ENCODE measurements around the gene WDR54. TPM values are rescaled to one million over a fixed set of nuclear protein-coding genes. Genes with fewer than 3 reads are reported as not detected.

The WDR54 gene
- total and polyA plus RNA-seq, 2 donors (not counting 3 experiments of a cell fraction or from before 2014, with no cell fraction given) = 21.7 to 46.3 TPM

DNA sequence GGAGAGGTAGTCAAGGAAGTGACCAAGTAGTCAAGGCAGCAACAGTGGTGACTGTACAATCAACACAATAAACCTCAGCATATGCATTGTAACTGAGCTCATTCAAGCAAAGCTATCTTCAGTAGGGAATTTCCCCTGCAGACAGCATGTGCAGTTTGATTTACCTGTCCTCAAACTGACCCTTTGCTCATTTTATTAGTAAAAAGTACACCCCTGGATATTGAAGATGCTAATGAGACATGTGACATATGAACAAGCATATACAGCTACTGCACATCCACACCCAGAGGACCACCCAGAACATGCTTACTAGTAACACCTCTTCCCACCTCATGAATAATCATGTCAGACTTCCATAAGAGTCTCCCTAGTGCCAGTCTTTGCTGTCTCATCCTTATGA, 15.5 kb upstream of the WDR54 start:
- no peaks in the 10 kb centered on the region for H3K36me3 ChIP-seq (ENCODE audit: control insufficient read depth in 2 of 2, extremely low read depth in 1 of 2, insufficient read depth in 2 of 2, low read length in 2 of 2)
- H2AFZ ChIP-seq (ENCODE audit: low read depth, low read length) = no peak overlapping the region
- FAIRE-seq (no peak), DNase-seq (ENCODE audit: low read depth, low spot score) (no peak)
- no TSS peak for BruUV-seq (replicated peaks)
- no peak overlapping the region for H3K27ac ChIP-seq (ENCODE audit: insufficient read depth, low read depth, low read length)
- H4K20me1 ChIP-seq (replicated peaks; ENCODE audit: control insufficient read depth, extremely low read depth, insufficient read depth, low read length) = no peaks in the 10 kb centered on the region
- no peaks in the 10 kb centered on the region for H3K9me1 ChIP-seq (replicated peaks; ENCODE audit: control insufficient read depth, extremely low read depth, insufficient read depth, low read length)
- no peak overlapping the region for H3K9ac ChIP-seq (replicated peaks; ENCODE audit: extremely low read depth, insufficient read depth, low read length)
- ChIA-PET POLR2A (no interaction called here), CTCF (interaction anchor here (1.4 kb wide), 1 partner anchor 73 kb away, joined by 4 read pairs; no protein-coding TSS in a partner anchor)
- no peaks in the 10 kb centered on the region for H3K79me2 ChIP-seq (ENCODE audit: control insufficient read depth, insufficient read depth, low read length)
- H3K9me3 ChIP-seq (replicated peaks; ENCODE audit: control insufficient read depth, insufficient read depth, low read length) = no peaks in the 10 kb centered on the region
- no peak overlapping the region for H3K4me3 ChIP-seq (replicated peaks in 1 of 3; ENCODE audit: insufficient read depth in 1 of 3, low read depth in 1 of 3, low read length in 3 of 3)
- no peaks in the 10 kb centered on the region for H3K4me1 ChIP-seq (ENCODE audit: control insufficient read depth, extremely low read depth, insufficient read depth, low read length)
- intact Hi-C loops (cut with micrococcal nuclease) (no loop called here), dilution Hi-C loops (cut with MboI; ENCODE audit: extremely low pct_ligation_motif_present, low sequenced_read_pairs) (no loop called here)
- H3K4me2 ChIP-seq (ENCODE audit: insufficient read depth, low read length) = no peak overlapping the region
- H3K27me3 ChIP-seq (ENCODE audit: control insufficient read depth in 2 of 2, insufficient read depth in 2 of 2, low read length in 2 of 2) = peaks cover 3 to 15% of the 10 kb centered on the region in 2 experiments
- TF ChIP-seq EZH2 (IDR thresholded peaks at IDR 0.05; ENCODE audit: borderline replicate concordance, low read depth, low read length, severe bottlenecking) (no peak), FOS (IDR thresholded peaks at IDR 0.05; ENCODE audit: borderline replicate concordance, insufficient read depth, low read length) (no peak), MYC (IDR thresholded peaks at IDR 0.05; ENCODE audit: low read depth, low read length) (no peak), POLR2A (IDR thresholded peaks at IDR 0.05; ENCODE audit: low read depth, low read length) (no peak), POLR2AphosphoS5 (IDR thresholded peaks at IDR 0.05; ENCODE audit: insufficient read depth, low read depth, low read length) (no peak)
- TF ChIP-seq, protein P1, sequence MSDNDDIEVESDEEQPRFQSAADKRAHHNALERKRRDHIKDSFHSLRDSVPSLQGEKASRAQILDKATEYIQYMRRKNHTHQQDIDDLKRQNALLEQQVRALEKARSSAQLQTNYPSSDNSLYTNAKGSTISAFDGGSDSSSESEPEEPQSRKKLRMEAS (IDR thresholded peaks at IDR 0.05; ENCODE audit: insufficient read depth, insufficient read length) = no peak
- TF ChIP-seq, protein P2, sequence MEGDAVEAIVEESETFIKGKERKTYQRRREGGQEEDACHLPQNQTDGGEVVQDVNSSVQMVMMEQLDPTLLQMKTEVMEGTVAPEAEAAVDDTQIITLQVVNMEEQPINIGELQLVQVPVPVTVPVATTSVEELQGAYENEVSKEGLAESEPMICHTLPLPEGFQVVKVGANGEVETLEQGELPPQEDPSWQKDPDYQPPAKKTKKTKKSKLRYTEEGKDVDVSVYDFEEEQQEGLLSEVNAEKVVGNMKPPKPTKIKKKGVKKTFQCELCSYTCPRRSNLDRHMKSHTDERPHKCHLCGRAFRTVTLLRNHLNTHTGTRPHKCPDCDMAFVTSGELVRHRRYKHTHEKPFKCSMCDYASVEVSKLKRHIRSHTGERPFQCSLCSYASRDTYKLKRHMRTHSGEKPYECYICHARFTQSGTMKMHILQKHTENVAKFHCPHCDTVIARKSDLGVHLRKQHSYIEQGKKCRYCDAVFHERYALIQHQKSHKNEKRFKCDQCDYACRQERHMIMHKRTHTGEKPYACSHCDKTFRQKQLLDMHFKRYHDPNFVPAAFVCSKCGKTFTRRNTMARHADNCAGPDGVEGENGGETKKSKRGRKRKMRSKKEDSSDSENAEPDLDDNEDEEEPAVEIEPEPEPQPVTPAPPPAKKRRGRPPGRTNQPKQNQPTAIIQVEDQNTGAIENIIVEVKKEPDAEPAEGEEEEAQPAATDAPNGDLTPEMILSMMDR (IDR thresholded peaks at IDR 0.05; ENCODE audit: extremely low read depth in 1 of 2, insufficient read depth in 1 of 2, low read depth in 1 of 2, low read length in 2 of 2) = no peak
